GM19351 (cell line): ENCODE results near the gene BTBD2.
"Not testable (repeated sequence)": the region's sequence is repeated elsewhere in the genome, so short reads cannot be mapped to it uniquely, and the experiment has no call there.

Experiments used
- ATAC-seq: cut with Tn5 transposase; IDR thresholded peaks from one replicate; pipeline ENCODE4 v1.9.1; 2021; ENCODE audit warnings: mild to moderate bottlenecking, moderate library complexity; ENCODE audit not compliant: unreplicated experiment

The BTBD2 gene

DNA sequence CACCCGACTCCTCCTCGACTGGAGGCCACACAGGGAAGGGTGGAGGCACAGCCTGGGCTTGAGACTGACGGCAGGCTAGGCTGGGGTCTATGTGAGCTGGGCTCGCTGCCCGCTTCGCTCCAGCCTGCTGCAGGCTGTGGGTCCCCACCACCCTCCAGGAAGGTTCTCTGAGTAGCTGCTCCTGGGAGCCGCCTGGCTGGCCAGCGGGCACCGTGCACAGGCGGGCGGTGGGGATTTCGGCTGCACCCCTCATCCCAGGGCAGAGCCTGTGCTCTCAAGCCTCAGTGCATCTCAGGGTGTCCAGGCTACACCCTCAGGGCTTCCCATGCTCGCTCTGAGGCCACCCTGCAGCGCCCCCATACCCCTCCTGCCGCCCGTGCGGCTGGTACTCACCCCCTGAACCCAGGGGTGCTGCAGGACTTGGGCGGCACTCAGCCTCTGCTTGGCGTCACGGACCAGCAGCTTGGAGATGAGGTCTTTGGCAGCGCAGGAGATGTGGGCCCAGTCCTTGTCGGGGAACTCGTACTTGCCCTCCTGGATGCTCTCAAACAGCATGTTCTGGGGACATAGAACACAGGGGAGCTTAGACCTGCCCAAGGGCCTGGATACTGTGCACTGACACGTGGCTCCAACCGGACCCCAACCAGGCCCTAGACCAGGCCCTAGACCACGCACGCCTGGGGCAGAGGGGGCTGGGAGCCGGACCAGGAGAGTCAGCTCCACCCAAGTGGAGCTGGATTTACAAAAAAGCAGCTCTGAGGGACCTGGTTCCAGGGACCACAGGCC lies 25.3 kb upstream of the BTBD2 start:
- ATAC-seq, result no peak

DNA sequence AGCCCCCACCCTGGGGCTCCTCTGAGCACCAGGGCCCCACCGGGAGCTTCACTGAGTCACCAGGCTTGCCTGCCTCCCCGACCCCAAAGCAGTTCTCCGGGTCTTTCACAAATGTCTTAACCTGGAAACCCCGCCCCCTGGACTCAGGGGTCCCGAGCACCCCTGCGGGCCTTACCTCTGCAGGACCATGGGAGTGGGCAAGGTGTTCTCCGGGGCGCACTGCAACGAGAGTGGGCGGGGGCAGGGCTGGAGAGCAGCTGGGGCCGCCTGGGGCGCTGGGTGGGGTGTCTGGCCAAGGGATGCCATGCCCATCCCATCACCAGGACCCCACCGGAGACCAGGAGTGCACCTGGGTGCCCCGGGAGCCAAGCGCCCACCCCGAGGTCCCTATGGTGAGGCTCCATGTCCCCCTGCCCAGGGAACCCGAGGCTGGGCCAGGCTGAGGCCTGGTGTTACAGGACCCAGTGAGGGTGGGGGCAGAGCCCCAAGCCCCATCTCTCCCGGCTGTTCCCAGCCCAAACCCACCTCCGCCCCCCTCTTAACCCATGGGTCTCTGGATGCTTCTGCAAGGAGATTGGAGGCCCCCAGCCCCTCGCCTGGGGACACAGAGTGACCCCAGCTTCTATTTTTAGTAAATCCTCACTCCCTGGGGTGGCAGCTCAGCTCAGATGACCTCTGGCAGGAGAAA lies 24.6 kb upstream of the BTBD2 start:
- ATAC-seq, result no peak

GRCh38 chr19:2039089-2039958 lies 23.8 kb upstream of the BTBD2 start:
- no peak for ATAC-seq

DNA sequence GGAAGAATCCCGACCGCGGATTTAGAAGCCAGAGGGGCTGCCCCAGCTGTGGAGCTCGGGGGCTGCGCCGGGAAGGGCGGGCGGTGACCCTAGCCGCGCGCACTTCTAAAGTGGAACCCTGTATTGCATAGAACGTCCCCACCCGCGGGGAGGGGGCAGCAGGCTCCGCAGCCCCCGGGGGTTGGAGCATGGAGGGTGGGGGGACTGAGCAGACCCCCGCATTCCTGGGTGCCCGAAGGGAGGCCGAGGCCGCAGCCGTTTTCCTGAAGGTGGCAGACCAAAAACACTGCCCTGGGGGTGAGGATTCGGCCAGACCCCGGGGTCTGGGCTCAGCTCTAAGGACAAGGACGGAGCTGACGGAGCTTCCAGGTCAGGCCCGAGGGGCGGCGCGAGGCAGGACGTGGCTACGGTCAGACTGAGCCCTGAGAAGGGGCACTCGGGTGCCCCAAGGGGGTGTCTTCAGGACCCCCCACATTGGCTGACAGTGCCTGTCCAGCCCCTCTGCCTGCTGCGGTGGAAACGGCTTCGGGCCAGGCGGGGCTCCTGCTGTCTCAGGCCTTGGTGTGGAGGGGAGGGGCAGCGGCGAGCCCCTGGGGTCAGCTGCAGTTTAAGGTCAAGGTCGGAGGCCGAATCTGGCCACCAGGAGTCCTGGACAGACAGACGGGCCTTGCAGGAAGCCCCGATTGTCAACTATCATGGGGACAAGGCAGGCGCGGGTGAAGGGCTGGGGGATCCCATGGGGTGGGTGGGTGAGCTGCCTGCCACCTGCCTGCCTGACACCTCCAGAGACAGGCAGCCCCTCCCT lies 23.0 kb upstream of the BTBD2 start:
- ATAC-seq, result no peak

- ATAC-seq, result no peak
Observed at GRCh38 chr19:2037651-2038255, 22.2 kb upstream of the BTBD2 start.

DNA sequence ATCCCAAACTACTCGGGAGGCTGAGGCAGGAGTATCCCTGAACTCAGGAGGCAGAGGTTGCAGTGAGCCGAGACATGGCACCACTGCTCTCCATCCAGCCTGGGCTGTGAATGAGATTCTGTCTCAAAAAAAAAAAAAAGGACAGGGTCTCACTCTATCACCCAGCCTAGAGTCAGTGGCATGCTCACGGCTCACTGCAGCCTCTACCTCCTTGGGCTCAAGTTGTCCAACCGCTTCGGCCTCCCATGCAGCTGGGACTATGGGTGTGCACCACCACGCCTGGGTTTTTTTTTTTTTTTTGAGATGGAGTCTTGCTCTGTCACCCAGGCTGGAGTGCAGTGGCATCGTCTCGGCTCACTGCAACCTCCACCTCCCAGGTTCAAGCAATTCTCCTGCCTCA lies 20.9 kb upstream of the BTBD2 start:
- no peak for ATAC-seq

GRCh38 chr19:2035590-2035991 lies 20.1 kb upstream of the BTBD2 start:
- ATAC-seq, result no peak

DNA sequence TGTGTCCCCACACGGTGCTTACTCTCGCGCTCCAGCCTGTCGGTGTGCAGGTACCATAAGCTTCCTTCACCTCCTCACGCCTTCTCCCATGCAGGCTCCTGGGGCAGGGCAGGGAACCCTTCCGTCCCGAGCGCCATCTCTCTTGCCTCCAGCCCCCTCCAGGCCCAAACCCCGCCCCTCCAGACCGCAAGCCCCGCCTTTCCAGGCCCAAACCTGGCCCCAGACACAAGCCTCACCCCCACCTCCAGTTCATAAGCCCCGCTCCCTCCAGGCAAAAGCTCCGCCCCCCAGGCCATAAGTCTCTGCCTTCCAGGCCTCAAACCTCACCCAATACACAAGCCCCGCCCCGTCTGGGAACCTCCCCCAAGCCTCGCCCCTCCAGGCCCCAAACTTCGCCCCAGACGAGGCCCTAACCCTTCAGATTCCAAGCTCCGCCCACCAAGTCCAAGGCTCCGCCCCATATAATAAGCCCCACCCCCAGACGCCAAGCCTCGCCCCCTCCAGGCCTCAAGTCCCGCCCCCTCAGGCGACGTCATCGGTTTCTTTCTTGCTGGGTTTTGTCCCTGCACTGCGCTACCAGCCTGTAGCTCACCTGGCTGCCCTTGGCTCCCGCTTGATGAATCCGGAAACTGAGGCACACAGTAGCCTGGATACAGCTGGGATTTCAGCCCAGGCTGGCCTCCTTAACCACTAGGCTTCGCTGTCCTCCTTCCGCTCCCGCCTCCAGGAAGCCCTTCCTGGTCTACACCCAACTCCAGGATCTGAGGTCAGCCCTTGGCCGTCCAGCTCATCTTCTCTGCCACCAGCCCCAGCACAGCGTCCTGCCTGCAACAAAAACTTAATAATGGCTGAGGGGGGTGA lies 19.4 kb upstream of the BTBD2 start:
- ATAC-seq, result no peak

DNA sequence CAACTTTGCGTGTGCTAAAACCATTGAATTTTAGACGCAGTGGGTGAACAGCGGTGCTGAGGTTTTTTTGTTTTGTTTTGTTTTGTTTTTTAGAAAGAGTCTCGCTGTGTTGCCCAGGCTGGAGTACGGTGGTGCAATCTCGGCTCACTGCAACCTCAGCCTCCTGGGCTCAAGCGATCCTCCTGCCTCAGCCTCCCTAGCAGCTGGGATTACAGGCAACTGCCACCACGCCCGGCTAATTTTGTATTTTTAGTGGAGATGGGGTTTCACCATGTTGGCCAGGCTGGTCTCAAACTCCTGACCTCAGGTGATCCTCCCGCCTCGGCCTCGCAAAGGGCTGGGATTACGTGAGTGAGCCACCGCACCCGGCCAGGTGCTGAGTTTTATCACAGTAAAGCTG lies 18.7 kb upstream of the BTBD2 start:
- ATAC-seq, result not testable (repeated sequence)

- no peak for ATAC-seq
Observed at GRCh38 chr19:2033825-2034159, 18.3 kb upstream of the BTBD2 start.

GRCh38 chr19:2033115-2033824 lies 17.8 kb upstream of the BTBD2 start:
- no peak for ATAC-seq

DNA sequence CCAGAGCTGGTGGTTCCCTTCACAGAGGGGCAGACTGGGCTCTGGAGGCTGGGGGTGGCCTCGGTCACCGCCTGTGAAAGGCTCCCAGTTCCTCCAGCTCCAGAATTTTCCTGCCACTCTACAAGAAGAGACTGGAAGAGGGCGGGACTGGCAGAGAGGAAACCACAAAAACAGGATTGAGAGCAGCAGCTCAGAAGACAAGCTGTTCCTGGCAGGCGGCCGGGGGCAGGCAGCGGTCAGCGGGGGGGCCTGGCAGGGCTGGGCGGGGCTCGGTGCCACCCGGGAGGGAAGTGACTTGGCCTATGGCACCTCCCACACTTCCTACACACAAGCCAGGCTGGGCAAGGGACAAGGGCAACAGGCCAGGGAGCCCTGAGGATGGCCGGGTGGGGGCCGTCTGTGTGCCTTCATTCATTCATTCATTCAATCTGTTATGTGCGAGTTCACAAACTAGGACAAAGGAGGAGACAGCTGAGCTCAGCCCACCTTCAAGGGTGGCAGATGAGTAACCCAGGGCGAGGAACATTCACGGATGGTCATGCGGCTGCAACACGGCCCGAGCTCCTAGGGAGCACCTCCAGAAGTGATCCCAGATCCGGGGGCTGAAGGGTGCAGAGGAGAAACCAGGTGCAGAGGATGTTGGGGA lies 16.9 kb upstream of the BTBD2 start:
- ATAC-seq, result no peak

DNA sequence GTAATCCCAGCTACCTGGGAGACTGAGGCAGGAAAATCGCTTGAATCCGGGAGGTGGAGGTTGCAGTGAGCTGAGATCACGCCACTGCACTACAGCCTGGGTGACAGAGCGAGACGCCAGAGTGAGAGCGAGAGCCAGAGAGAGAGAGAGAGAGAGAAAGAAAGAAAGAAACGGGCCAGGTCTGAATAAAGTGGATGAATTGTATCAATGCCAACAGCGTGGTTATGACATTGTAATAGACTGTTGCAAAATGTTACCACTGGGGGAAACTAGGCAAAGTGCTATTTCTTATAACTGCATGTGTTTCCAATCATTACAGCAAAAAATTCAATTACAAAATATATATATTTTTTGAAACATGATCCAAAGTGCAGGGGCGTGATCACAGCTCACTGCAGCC lies 11.8 kb upstream of the BTBD2 start:
- ATAC-seq, result no peak

DNA sequence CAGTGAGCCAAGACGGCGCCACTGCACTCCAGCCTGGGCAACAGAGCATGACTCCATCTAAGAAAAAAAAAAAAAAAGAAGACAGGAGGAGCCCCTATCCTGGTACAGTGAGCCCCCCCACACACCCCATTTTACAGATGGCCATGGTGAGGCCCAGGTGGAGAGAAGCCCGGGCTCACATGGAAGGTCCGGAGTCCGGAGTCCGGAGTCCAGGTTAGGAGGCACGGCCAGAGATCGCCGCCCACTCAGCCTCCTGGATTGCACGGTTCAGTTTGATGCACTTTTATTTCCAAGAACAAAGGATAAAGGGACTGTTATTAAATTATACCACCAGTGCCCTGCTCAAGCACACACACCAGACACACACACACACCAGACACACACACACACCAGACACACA lies 11.3 kb upstream of the BTBD2 start:
- no peak for ATAC-seq

GRCh38 chr19:2022289-2022688 lies 6.8 kb upstream of the BTBD2 start:
- no peak for ATAC-seq

- ATAC-seq, result no peak
Observed at GRCh38 chr19:2021453-2022140, 6.1 kb upstream of the BTBD2 start.

- no peak for ATAC-seq
Observed at GRCh38 chr19:2018752-2019151, 3.2 kb upstream of the BTBD2 start.
